ENCODE measurements around the gene MAN2B2.
"Not testable (repeated sequence)": the region's sequence is repeated elsewhere in the genome, so short reads cannot be mapped to it uniquely, and the experiment has no call there.

MAN2B2 gene

DNA sequence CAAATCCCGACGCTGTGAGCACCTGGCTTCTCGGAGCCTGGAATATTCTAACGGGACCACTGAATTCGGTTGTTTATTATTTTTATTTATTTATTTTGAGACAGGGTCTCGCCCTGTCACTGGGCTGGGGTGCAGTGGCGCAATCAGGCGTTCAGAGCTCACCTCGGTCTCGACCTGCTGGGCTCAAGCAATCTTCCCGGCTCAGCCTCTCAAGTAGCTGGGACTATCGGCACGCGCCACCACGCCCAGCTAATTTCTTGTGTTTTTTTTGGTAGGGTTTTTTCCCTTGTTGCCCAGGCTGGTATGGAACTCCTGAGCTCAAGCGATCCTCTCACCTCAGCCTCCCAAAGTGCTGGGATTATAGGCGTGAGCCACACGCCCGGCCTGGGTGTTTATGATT lies 97.1 kb downstream of the MAN2B2 start:
- ATAC-seq, result no peak
- TF ChIP-seq BACH2 (CRISPR knock-in tag; IDR thresholded peaks at IDR 0.05; ENCODE audit: borderline replicate concordance), result no peak
- TF ChIP-seq ZNF565 (CRISPR knock-in tag; conservative IDR thresholded peaks at IDR 0.05; ENCODE audit: low read depth), result no peak

DNA sequence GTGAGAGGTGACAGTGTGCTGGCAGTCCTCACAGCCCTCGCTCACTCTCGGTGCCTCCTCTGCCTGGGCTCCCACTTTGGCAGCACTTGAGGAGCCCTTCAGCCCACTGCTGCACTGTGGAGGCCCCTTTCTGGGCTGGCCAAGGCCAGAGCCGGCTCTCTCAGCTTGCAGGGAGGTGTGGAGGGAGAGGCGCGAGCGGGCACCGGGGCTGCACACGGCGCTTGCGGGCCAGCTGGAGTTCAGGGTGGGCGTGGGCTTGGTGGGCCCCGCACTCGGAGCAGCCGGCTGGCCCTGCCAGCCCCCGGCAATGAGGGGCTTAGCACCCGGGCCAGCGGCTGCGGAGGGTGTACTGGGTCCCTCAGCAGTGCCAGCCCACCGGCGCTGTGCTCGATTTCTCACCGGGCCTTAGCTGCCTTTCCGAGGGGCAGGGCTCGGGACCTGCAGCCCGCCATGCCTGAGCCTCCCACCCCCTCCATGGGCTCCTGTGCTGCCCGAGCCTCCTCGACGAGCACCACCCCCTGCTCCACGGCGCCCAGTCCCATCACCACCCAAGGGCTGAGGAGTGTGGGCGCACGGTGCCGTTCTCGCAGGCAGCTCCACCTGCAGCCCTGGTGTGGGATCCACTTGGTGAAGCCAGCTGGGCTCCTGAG lies 97.7 kb downstream of the MAN2B2 start:
- ATAC-seq, result not testable (repeated sequence)

All from SK-N-SH treated with all-trans-retinoic acid at 6 μM for 48 hours (cell line).